SK-N-SH (cell line): ENCODE results near the gene FRRS1L. TPM values are rescaled to one million over a fixed set of nuclear protein-coding genes. Genes with fewer than 3 reads are reported as not detected.

ENCODE experiments used
- CTCF ChIA-PET: fragments of 300-600, 350-600 bp; formaldehyde crosslinking; extraction: SDS; loops from one replicate; lab custom pipeline; 2021; lab: Yijun Ruan, JAX
- POLR2A ChIA-PET: fragments of 350-600 bp; sonication (Branson Sonifier 250); formaldehyde crosslinking; extraction: SDS; loops from one replicate; lab custom pipeline; 2020; ENCODE audit warnings: antibody characterized with exemption, inconsistent platforms; lab: Yijun Ruan, JAX
- DNase-seq: peaks from one replicate; pipeline ENCODE4 v3.0.0; 2012
- H2AFZ ChIP-seq: fragments of 200-600 bp; sonication (generic); 2 replicates; pipeline ENCODE4 v1.8.1; 2016; ENCODE audit warnings: antibody characterized with exemption, mild to moderate bottlenecking, low read depth
- H3F3A ChIP-seq: fragments of 200-600 bp; sonication (generic); replicated peaks from 2 replicates; pipeline ENCODE3; 2016; ENCODE audit warnings: antibody characterized with exemption, mild to moderate bottlenecking; ENCODE audit not compliant: insufficient read depth
- H3K27ac ChIP-seq, 2 experiments: fragments of 200-500 bp in 1 of 2; fragments of 200-600 bp in 1 of 2; sonication (Bioruptor generic) in 1 of 2; sonication (generic), shearing (Covaris generic) in 1 of 2; 2 replicates each; pipeline versions ENCODE4 v1.5.1 to v1.6.1; 2014 to 2016; ENCODE audit warnings: low read depth in 2 of 2, inconsistent platforms in 1 of 2, low read length in 1 of 2, mild to moderate bottlenecking in 1 of 2, mixed read lengths in 1 of 2
- H3K27me3 ChIP-seq: fragments of 200-600 bp; sonication (generic), shearing (Covaris generic); 2 replicates; pipeline ENCODE4 v1.6.1; 2016; ENCODE audit warnings: mixed run types; ENCODE audit not compliant: insufficient read depth
- H3K36me3 ChIP-seq, 2 experiments: fragments of 200-500 bp in 1 of 2; fragments of 200-600 bp in 1 of 2; sonication (Bioruptor generic) in 1 of 2; sonication (generic) in 1 of 2; replicated peaks in 1 of 2; 2 replicates each; pipeline versions ENCODE3 to v1.5.1; 2014 to 2016; ENCODE audit warnings: low read length in 1 of 2, mild to moderate bottlenecking in 1 of 2; ENCODE audit not compliant: insufficient read depth in 2 of 2, control insufficient read depth in 1 of 2
- H3K4me1 ChIP-seq, 2 experiments: fragments of 200-500 bp in 1 of 2; fragments of 200-600 bp in 1 of 2; sonication (Bioruptor generic) in 1 of 2; sonication (generic), shearing (Covaris generic) in 1 of 2; 2 replicates each; pipeline versions ENCODE4 v1.5.1 to v1.6.1; 2014 to 2016; ENCODE audit warnings: low read depth in 1 of 2, low read length in 1 of 2, mixed run types in 1 of 2; ENCODE audit not compliant: insufficient read depth in 2 of 2, control insufficient read depth in 1 of 2
- H3K4me2 ChIP-seq: fragments of 200-600 bp; sonication (generic), shearing (Covaris generic); 2 replicates; pipeline ENCODE4 v1.6.1; 2017; ENCODE audit warnings: mixed run types
- H3K4me3 ChIP-seq, 2 experiments: fragments of 200-500 bp in 1 of 2; fragments of 200-600 bp in 1 of 2; sonication (Bioruptor generic) in 1 of 2; sonication (generic), shearing (Covaris generic) in 1 of 2; 2 replicates each; pipeline versions ENCODE4 v1.5.1 to v1.8.1; 2014 to 2016; ENCODE audit warnings: low read depth in 2 of 2, inconsistent platforms in 1 of 2, low read length in 1 of 2, mild to moderate bottlenecking in 1 of 2, mixed read lengths in 1 of 2, moderate library complexity in 1 of 2
- H3K79me2 ChIP-seq: fragments of 200-600 bp; sonication (generic); 2 replicates; pipeline ENCODE4 v1.8.1; 2017; ENCODE audit warnings: mild to moderate bottlenecking; ENCODE audit not compliant: insufficient read depth
- H3K9ac ChIP-seq: fragments of 200-600 bp; sonication (generic); 2 replicates; pipeline ENCODE4 v1.6.1; 2017; ENCODE audit warnings: mixed run types
- H3K9me2 ChIP-seq: fragments of 200-600 bp; sonication (generic); 2 replicates; pipeline ENCODE4 v1.6.1; 2017; ENCODE audit warnings: mixed run types
- H3K9me3 ChIP-seq: fragments of 200-600 bp; sonication (generic); 2 replicates; pipeline ENCODE4 v1.6.1; 2017; ENCODE audit warnings: mixed run types, mild to moderate bottlenecking, moderate library complexity
- H4K20me1 ChIP-seq: fragments of 200-600 bp; sonication (generic); 2 replicates; pipeline ENCODE4 v1.6.1; 2017; ENCODE audit warnings: mild to moderate bottlenecking, mixed run types; ENCODE audit not compliant: insufficient read depth
- ELF1 ChIP-seq: IDR thresholded peaks from 2 replicates; pipeline ENCODE4 v1.4.0; 2012
- EP300 ChIP-seq, 2 experiments: IDR thresholded peaks; 2 replicates each; pipeline versions ENCODE4 v1.4.0 to v1.6.1; 2012; ENCODE audit warnings: borderline replicate concordance in 1 of 2, low read depth in 1 of 2, low read length in 1 of 2
- FOXM1 ChIP-seq: IDR thresholded peaks from 2 replicates; pipeline ENCODE4 v1.4.0; 2012; ENCODE audit warnings: low read depth, mild to moderate bottlenecking
- JUND ChIP-seq: IDR thresholded peaks from 2 replicates; pipeline ENCODE4 v1.4.0; 2012
- MEF2A ChIP-seq: IDR thresholded peaks from 2 replicates; pipeline ENCODE4 v1.4.0; 2012; ENCODE audit warnings: low read depth, borderline replicate concordance
- MXI1 ChIP-seq: IDR thresholded peaks from 2 replicates; pipeline ENCODE4 v1.6.1; 2012; ENCODE audit warnings: mild to moderate bottlenecking, low read depth, low read length, improper control_type of control experiment
- NFIC ChIP-seq: IDR thresholded peaks from 2 replicates; pipeline ENCODE4 v1.4.0; 2012; ENCODE audit warnings: borderline replicate concordance
- NRF1 ChIP-seq: IDR thresholded peaks from 2 replicates; pipeline ENCODE4 v1.6.1; 2012; ENCODE audit warnings: low read depth, mild to moderate bottlenecking, low read length
- RCOR1 ChIP-seq: fragments of 150-350 bp; IDR thresholded peaks from 2 replicates; pipeline ENCODE4 v1.6.1; 2017; ENCODE audit warnings: antibody characterized with exemption, low read length
- RXRA ChIP-seq: IDR thresholded peaks from 2 replicates; pipeline ENCODE4 v1.4.0; 2012; ENCODE audit warnings: low read depth, mild to moderate bottlenecking, borderline replicate concordance
- TCF12 ChIP-seq: IDR thresholded peaks from 2 replicates; pipeline ENCODE4 v1.4.0; 2012
- TEAD4 ChIP-seq: IDR thresholded peaks from 2 replicates; pipeline ENCODE4 v1.4.0; 2012; ENCODE audit warnings: mild to moderate bottlenecking, borderline replicate concordance; ENCODE audit not compliant: insufficient read depth
- YY1 ChIP-seq: IDR thresholded peaks from 2 replicates; pipeline ENCODE4 v1.4.0; 2012; ENCODE audit warnings: low read depth, mild to moderate bottlenecking
- WGBS: methylation state at CpG from one replicate; pipeline ENCODE4 v1.1.6; 2017; ENCODE audit warnings: low lambda C conversion rate; 5-methylcytosine and 5-hydroxymethylcytosine counted together
- polyA plus RNA-seq, 3 experiments: library from polyadenylated mRNA; depleted of rRNA; stranded (reverse); fragments of >200 nt; gene quantifications; 2 replicates each; pipeline ENCODE4 v1.2.3, GENCODE V29; 2012
- TF ChIP-seq, protein P1 (sequence below): IDR thresholded peaks from 2 replicates; pipeline ENCODE4; 2012
- TF ChIP-seq, protein P2 (sequence below): IDR thresholded peaks from 2 replicates; pipeline ENCODE4 v1.4.0; 2012; ENCODE audit warnings: low read depth, borderline replicate concordance
- TF ChIP-seq, protein P3 (sequence below): IDR thresholded peaks from 2 replicates; pipeline ENCODE4 v1.6.1; 2012; ENCODE audit warnings: mild to moderate bottlenecking, low read depth, low read length, moderate library complexity
- TF ChIP-seq, protein P4 (sequence below): fragments of 200-600 bp; sonication (generic); IDR thresholded peaks from 2 replicates; pipeline ENCODE4 v1.6.1; 2017; ENCODE audit warnings: antibody characterized with exemption, mild to moderate bottlenecking, moderate library complexity

Gene FRRS1L
- polyA plus RNA-seq, 1 of the 3 experiments (the other 2 are of a cell fraction) = 3.7 TPM

DNA sequence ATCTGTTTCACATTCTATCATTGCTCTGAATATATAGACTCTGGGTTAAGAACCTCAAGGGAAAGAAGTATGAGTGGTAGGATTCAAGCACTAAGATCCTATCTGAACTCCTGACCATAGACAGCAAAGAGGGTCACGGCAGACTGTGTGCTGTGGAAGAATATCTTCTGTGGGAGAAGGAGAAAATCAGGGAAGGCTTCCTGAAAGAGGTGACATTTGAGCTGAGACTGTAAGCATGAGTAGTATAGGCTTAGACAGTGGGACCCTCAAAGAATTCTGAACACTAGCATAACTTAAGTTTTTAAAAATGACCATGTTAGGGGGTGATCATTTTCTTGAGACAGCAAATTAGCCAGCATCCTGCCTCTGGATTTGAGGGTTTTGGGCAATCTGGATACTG is 3.9 kb downstream of the FRRS1L start:
- TF ChIP-seq, protein P1, sequence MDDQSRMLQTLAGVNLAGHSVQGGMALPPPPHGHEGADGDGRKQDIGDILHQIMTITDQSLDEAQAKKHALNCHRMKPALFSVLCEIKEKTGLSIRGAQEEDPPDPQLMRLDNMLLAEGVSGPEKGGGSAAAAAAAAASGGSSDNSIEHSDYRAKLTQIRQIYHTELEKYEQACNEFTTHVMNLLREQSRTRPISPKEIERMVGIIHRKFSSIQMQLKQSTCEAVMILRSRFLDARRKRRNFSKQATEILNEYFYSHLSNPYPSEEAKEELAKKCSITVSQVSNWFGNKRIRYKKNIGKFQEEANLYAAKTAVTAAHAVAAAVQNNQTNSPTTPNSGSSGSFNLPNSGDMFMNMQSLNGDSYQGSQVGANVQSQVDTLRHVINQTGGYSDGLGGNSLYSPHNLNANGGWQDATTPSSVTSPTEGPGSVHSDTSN = no peak
- TF ChIP-seq, protein P2, sequence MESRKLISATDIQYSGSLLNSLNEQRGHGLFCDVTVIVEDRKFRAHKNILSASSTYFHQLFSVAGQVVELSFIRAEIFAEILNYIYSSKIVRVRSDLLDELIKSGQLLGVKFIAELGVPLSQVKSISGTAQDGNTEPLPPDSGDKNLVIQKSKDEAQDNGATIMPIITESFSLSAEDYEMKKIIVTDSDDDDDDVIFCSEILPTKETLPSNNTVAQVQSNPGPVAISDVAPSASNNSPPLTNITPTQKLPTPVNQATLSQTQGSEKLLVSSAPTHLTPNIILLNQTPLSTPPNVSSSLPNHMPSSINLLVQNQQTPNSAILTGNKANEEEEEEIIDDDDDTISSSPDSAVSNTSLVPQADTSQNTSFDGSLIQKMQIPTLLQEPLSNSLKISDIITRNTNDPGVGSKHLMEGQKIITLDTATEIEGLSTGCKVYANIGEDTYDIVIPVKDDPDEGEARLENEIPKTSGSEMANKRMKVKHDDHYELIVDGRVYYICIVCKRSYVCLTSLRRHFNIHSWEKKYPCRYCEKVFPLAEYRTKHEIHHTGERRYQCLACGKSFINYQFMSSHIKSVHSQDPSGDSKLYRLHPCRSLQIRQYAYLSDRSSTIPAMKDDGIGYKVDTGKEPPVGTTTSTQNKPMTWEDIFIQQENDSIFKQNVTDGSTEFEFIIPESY = no peak
- TF ChIP-seq NFIC = no peak
- no peak for TF ChIP-seq NRF1
- TF ChIP-seq EP300 (IDR thresholded peaks at IDR 0.05; ENCODE audit: borderline replicate concordance in 1 of 2, low read depth in 1 of 2, low read length in 1 of 2) = no peak
- no peak for TF ChIP-seq FOXM1
- TF ChIP-seq, protein P3, sequence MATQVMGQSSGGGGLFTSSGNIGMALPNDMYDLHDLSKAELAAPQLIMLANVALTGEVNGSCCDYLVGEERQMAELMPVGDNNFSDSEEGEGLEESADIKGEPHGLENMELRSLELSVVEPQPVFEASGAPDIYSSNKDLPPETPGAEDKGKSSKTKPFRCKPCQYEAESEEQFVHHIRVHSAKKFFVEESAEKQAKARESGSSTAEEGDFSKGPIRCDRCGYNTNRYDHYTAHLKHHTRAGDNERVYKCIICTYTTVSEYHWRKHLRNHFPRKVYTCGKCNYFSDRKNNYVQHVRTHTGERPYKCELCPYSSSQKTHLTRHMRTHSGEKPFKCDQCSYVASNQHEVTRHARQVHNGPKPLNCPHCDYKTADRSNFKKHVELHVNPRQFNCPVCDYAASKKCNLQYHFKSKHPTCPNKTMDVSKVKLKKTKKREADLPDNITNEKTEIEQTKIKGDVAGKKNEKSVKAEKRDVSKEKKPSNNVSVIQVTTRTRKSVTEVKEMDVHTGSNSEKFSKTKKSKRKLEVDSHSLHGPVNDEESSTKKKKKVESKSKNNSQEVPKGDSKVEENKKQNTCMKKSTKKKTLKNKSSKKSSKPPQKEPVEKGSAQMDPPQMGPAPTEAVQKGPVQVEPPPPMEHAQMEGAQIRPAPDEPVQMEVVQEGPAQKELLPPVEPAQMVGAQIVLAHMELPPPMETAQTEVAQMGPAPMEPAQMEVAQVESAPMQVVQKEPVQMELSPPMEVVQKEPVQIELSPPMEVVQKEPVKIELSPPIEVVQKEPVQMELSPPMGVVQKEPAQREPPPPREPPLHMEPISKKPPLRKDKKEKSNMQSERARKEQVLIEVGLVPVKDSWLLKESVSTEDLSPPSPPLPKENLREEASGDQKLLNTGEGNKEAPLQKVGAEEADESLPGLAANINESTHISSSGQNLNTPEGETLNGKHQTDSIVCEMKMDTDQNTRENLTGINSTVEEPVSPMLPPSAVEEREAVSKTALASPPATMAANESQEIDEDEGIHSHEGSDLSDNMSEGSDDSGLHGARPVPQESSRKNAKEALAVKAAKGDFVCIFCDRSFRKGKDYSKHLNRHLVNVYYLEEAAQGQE = no peak
- no peak for TF ChIP-seq MXI1
- TF ChIP-seq TCF12 = no peak
- TF ChIP-seq YY1 = no peak
- TF ChIP-seq RXRA = no peak
- TF ChIP-seq MEF2A = no peak
- no peak for TF ChIP-seq TEAD4
- no peak for TF ChIP-seq RCOR1
- TF ChIP-seq JUND = no peak
- TF ChIP-seq, protein P4, sequence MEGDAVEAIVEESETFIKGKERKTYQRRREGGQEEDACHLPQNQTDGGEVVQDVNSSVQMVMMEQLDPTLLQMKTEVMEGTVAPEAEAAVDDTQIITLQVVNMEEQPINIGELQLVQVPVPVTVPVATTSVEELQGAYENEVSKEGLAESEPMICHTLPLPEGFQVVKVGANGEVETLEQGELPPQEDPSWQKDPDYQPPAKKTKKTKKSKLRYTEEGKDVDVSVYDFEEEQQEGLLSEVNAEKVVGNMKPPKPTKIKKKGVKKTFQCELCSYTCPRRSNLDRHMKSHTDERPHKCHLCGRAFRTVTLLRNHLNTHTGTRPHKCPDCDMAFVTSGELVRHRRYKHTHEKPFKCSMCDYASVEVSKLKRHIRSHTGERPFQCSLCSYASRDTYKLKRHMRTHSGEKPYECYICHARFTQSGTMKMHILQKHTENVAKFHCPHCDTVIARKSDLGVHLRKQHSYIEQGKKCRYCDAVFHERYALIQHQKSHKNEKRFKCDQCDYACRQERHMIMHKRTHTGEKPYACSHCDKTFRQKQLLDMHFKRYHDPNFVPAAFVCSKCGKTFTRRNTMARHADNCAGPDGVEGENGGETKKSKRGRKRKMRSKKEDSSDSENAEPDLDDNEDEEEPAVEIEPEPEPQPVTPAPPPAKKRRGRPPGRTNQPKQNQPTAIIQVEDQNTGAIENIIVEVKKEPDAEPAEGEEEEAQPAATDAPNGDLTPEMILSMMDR = no peak
- no peak for TF ChIP-seq ELF1
- no peaks in the 10 kb centered on the region for H3K9me3 ChIP-seq
- H3K4me3 ChIP-seq = no peak overlapping the region
- POLR2A ChIA-PET = no interaction called here
- H3K4me2 ChIP-seq = no peak overlapping the region
- H3K79me2 ChIP-seq = no peaks in the 10 kb centered on the region
- H3K36me3 ChIP-seq = no peaks in the 10 kb centered on the region
- peaks cover 0 to 12% of the 10 kb centered on the region in 2 experiments; a peak in 1 of 4 replicates for H3K4me1 ChIP-seq
- H2AFZ ChIP-seq = no peak overlapping the region
- 74% methylated on average over 1 of the region's 1 CpG for WGBS
- no peak overlapping the region for H3K27ac ChIP-seq
- CTCF ChIA-PET = no interaction called here
- H3K9me2 ChIP-seq = no peaks in the 10 kb centered on the region
- no peaks in the 10 kb centered on the region for H4K20me1 ChIP-seq
- no peaks in the 10 kb centered on the region for H3F3A ChIP-seq
- DNase-seq = no peak
- no peak overlapping the region for H3K9ac ChIP-seq
- H3K27me3 ChIP-seq = no peaks in the 10 kb centered on the region
